ENCODE measurements around the gene CYP46A1. TPM values are rescaled to one million over a fixed set of nuclear protein-coding genes. Genes with fewer than 3 reads are reported as not detected.

CYP46A1 gene
- total and polyA plus RNA-seq, 4 donors: 0.14 to 0.92 (median 0.48) TPM

- no peak for TF ChIP-seq CTCF (IDR thresholded peaks at IDR 0.05; ENCODE audit: low read depth, low read length, missing input control)
- no peak for TF ChIP-seq MAX (IDR thresholded peaks at IDR 0.05)
- TF ChIP-seq TAF1 (conservative IDR thresholded peaks at IDR 0.05): no peak
- no peak for TF ChIP-seq FOXA1 (IDR thresholded peaks at IDR 0.05)
- TF ChIP-seq YY1 (IDR thresholded peaks at IDR 0.05): no peak
- TF ChIP-seq RXRA (IDR thresholded peaks at IDR 0.05): no peak
- no peak for TF ChIP-seq ATF3 (IDR thresholded peaks at IDR 0.05)
- no peak for TF ChIP-seq JUND (IDR thresholded peaks at IDR 0.05)
Measured at GRCh38 chr14:99716091-99716849, 32.2 kb downstream of the CYP46A1 start (continued).

- Histone ChIP-seq H3K9me3 (ENCODE audit: control insufficient read depth in 4 of 4, low read length in 3 of 4) (no peaks in the 10 kb centered on the region), H3K36me3 (ENCODE audit: control insufficient read depth in 4 of 4, insufficient read depth in 3 of 4, low read depth in 1 of 4, low read length in 3 of 4) (no peaks in the 10 kb centered on the region), H3K4me3 (ENCODE audit: low read depth in 1 of 3, low read length in 3 of 3) (no peak overlapping the region), H3K27ac (ENCODE audit: low read depth in 1 of 2, low read length in 2 of 2) (no peak overlapping the region), H3K4me1 (ENCODE audit: control insufficient read depth in 4 of 4, insufficient read depth in 4 of 4, low read length in 3 of 4) (no peaks in the 10 kb centered on the region), H3K27me3 (ENCODE audit: control insufficient read depth in 4 of 4, insufficient read depth in 4 of 4, low read length in 3 of 4) (no peaks in the 10 kb centered on the region), H3K9ac (ENCODE audit: low read depth in 1 of 2, low read length in 2 of 2) (no peak overlapping the region)
- no peak for DNase-seq (ENCODE audit: low spot score)
- WGBS: 96% methylated on average over 14 of the region's 14 CpGs
- TF ChIP-seq YY1 (IDR thresholded peaks at IDR 0.05): no peak
- TF ChIP-seq NR2F2 (IDR thresholded peaks at IDR 0.05): no peak
Measured at GRCh38 chr14:99716850-99717681, 33.0 kb downstream of the CYP46A1 start.

GRCh38 chr14:99717682-99718013 lies 33.5 kb downstream of the CYP46A1 start:
- H3K36me3 ChIP-seq (ENCODE audit: control insufficient read depth in 4 of 4, insufficient read depth in 3 of 4, low read depth in 1 of 4, low read length in 3 of 4): no peaks in the 10 kb centered on the region
- H3K9ac ChIP-seq (ENCODE audit: low read depth in 1 of 2, low read length in 2 of 2): no peak overlapping the region
- no peak overlapping the region for H3K4me3 ChIP-seq (ENCODE audit: low read depth in 1 of 3, low read length in 3 of 3)
- WGBS: 84% methylated on average over 5 of the region's 5 CpGs
- H3K27ac ChIP-seq (ENCODE audit: low read depth in 1 of 2, low read length in 2 of 2): no peak overlapping the region
- H3K9me3 ChIP-seq (ENCODE audit: control insufficient read depth in 4 of 4, low read length in 3 of 4): no peaks in the 10 kb centered on the region
- no peak for DNase-seq (ENCODE audit: low spot score)
- no peaks in the 10 kb centered on the region for H3K27me3 ChIP-seq (ENCODE audit: control insufficient read depth in 4 of 4, insufficient read depth in 4 of 4, low read length in 3 of 4)
- H3K4me1 ChIP-seq (ENCODE audit: control insufficient read depth in 4 of 4, insufficient read depth in 4 of 4, low read length in 3 of 4): no peaks in the 10 kb centered on the region
- TF ChIP-seq YY1 (IDR thresholded peaks at IDR 0.05): no peak
- no peak for TF ChIP-seq RAD21 (IDR thresholded peaks at IDR 0.05)
- no peak for TF ChIP-seq HNF4G (IDR thresholded peaks at IDR 0.05)
- TF ChIP-seq GABPA (IDR thresholded peaks at IDR 0.05 in 1 of 2, conservative IDR thresholded peaks at IDR 0.05 in 1 of 2): no peak
- no peak for TF ChIP-seq HNF4A (conservative IDR thresholded peaks at IDR 0.05)
- TF ChIP-seq EGR1 (IDR thresholded peaks at IDR 0.05; ENCODE audit: low read depth in 2 of 2): no peak
- no peak for TF ChIP-seq CTCF (IDR thresholded peaks at IDR 0.05; ENCODE audit: low read depth, low read length, missing input control)
- no peak for TF ChIP-seq ATF3 (IDR thresholded peaks at IDR 0.05)
- TF ChIP-seq TAF1 (conservative IDR thresholded peaks at IDR 0.05): no peak

Measured in liver (tissue), 9 donors.